Gastrocnemius medialis (tissue), 4 donors: ENCODE results near the gene SMYD3. TPM values are rescaled to one million over a fixed set of nuclear protein-coding genes. Genes with fewer than 3 reads are reported as not detected.

Source experiments
- ATAC-seq, 2 donors: fragments of 150-250 bp; one replicate each; pipeline ENCODE4 v1.9.1; 2016
- DNase-seq, 2 donors: peaks; one replicate each; pipeline ENCODE4 v3.0.0-alpha.2; 2019
- H3K27ac ChIP-seq, 4 donors: fragments of 200-600 bp; sonication (generic); 1 replicate in 1 of 4; 2 replicates in 3 of 4; pipeline ENCODE4 v1.5.1; 2016 to 2018; ENCODE audit warnings: mild to moderate bottlenecking in 2 of 4, moderate library complexity in 1 of 4
- H3K27me3 ChIP-seq, 3 donors: fragments of 200-600 bp; sonication (generic) in 2 of 3; 1 replicate in 1 of 3; 2 replicates in 2 of 3; pipeline versions ENCODE4 v1.5.1 to v1.6.0; 2016 to 2019; ENCODE audit warnings: mild to moderate bottlenecking in 1 of 3, moderate library complexity in 1 of 3
- H3K36me3 ChIP-seq, 2 donors: fragments of 200-600 bp; sonication (generic) in 1 of 2; one replicate each; pipeline ENCODE4 v1.5.1; 2017 to 2018
- H3K4me1 ChIP-seq, 2 donors: fragments of 200-600 bp; sonication (generic) in 1 of 2; one replicate each; pipeline ENCODE4 v1.5.1; 2016 to 2017; ENCODE audit warnings: mild to moderate bottlenecking in 2 of 2
- H3K4me3 ChIP-seq, 4 donors: fragments of 200-600 bp; sonication (generic) in 3 of 4; 1 replicate in 1 of 4; 2 replicates in 3 of 4; pipeline ENCODE4 v1.5.1; 2016 to 2019; ENCODE audit warnings: mild to moderate bottlenecking in 2 of 4
- H3K9me3 ChIP-seq, 3 donors: fragments of 200-600 bp; sonication (generic) in 2 of 3; 1 replicate in 1 of 3; 2 replicates in 2 of 3; pipeline ENCODE4 v1.5.1; 2016 to 2019
- CTCF ChIP-seq, 5 experiments: fragments of 450-650 bp in 3 of 5; fragments of 200-600 bp in 2 of 5; sonication (generic) in 2 of 5; IDR thresholded peaks in 4 of 5; conservative IDR thresholded peaks in 1 of 5; 1 replicate in 4 of 5; 2 replicates in 1 of 5; pipeline ENCODE4 v1.5.1; 2016 to 2019; ENCODE audit warnings: antibody characterized with exemption in 5 of 5, mild to moderate bottlenecking in 3 of 5, moderate library complexity in 3 of 5
- POLR2A ChIP-seq, 2 donors: fragments of 450-650 bp; IDR thresholded peaks; one replicate each; pipeline ENCODE4 v1.6.1; 2017; ENCODE audit warnings: antibody characterized with exemption in 2 of 2, mild to moderate bottlenecking in 2 of 2, moderate library complexity in 2 of 2
- in situ Hi-C, 4 donors: fragments of 200-750 bp; cut with MboI; loops; one replicate each; pipeline versions ENCODE4 v1.15.0 to v1.8.0; 2017; ENCODE audit warnings: low sequenced_read_pairs in 4 of 4
- intact Hi-C: fragments of 100-400 bp; cut with DNase I; formaldehyde crosslinking; loops from one replicate; pipeline ENCODE4 v1.15.1; 2023; ENCODE audit warnings: low total_unique reads
- total RNA-seq, 4 donors: library from RNA; depleted of rRNA; stranded (reverse); fragments of >200 nt; gene quantifications; one replicate each; pipeline versions ENCODE4 v1.1.0 to v1.2.3, GENCODE V29; 2016

The SMYD3 gene
- total RNA-seq, 4 donors from 2014 or later, result 4.4 to 10.3 (median 6.3) TPM

GRCh38 chr1:246165826-246166709 is 341.0 kb downstream of the SMYD3 start:
- in situ Hi-C loops, result no loop called here
- no peak for ATAC-seq

GRCh38 chr1:246164764-246165163 is 342.3 kb downstream of the SMYD3 start:
- Histone ChIP-seq H3K4me1 (no peaks in the 10 kb centered on the region), H3K27me3 (no peaks in the 10 kb centered on the region), H3K36me3 (no peaks in the 10 kb centered on the region), H3K9me3 (no peaks in the 10 kb centered on the region), H3K4me3 (no peak overlapping the region), H3K27ac (no peak overlapping the region)
- no peak for DNase-seq
- intact Hi-C loops (no loop called here), in situ Hi-C loops (no loop called here)
- ATAC-seq, result no peak
- no peak for TF ChIP-seq CTCF (IDR thresholded peaks at IDR 0.05 in 4 of 5, conservative IDR thresholded peaks at IDR 0.05 in 1 of 5)
- TF ChIP-seq POLR2A (IDR thresholded peaks at IDR 0.05), result no peak

More at GRCh38 chr1:246165826-246166709, 341.0 kb downstream of the SMYD3 start:
- Histone ChIP-seq H3K4me1 (no peaks in the 10 kb centered on the region), H3K36me3 (no peaks in the 10 kb centered on the region), H3K9me3 (no peaks in the 10 kb centered on the region), H3K27me3 (no peaks in the 10 kb centered on the region), H3K27ac (no peak overlapping the region), H3K4me3 (no peak overlapping the region)
- TF ChIP-seq POLR2A (IDR thresholded peaks at IDR 0.05) (no peak), CTCF (IDR thresholded peaks at IDR 0.05 in 4 of 5, conservative IDR thresholded peaks at IDR 0.05 in 1 of 5) (no peak)
- DNase-seq, result no peak
- intact Hi-C loops, result no loop called here

- no peak for ATAC-seq
- Histone ChIP-seq H3K4me3 (no peak overlapping the region), H3K9me3 (no peaks in the 10 kb centered on the region), H3K27me3 (no peaks in the 10 kb centered on the region), H3K27ac (no peak overlapping the region), H3K36me3 (no peaks in the 10 kb centered on the region), H3K4me1 (no peaks in the 10 kb centered on the region)
- no peak for TF ChIP-seq POLR2A (IDR thresholded peaks at IDR 0.05)
- intact Hi-C loops (no loop called here), in situ Hi-C loops (no loop called here)
- DNase-seq, result no peak
These were observed 344.5 kb downstream of the SMYD3 start for GRCh38 chr1:246162560-246162959.

GRCh38 chr1:246161626-246162025 is 345.5 kb downstream of the SMYD3 start:
- no peaks in the 10 kb centered on the region for H3K36me3 ChIP-seq
- DNase-seq (no peak), ATAC-seq (no peak)
- in situ Hi-C loops, result no loop called here
- no peak for TF ChIP-seq CTCF (IDR thresholded peaks at IDR 0.05 in 4 of 5, conservative IDR thresholded peaks at IDR 0.05 in 1 of 5)
- TF ChIP-seq POLR2A (IDR thresholded peaks at IDR 0.05), result no peak
- H3K4me1 ChIP-seq, result no peaks in the 10 kb centered on the region
- H3K27me3 ChIP-seq, result no peaks in the 10 kb centered on the region
- H3K9me3 ChIP-seq, result no peaks in the 10 kb centered on the region
- H3K27ac ChIP-seq, result no peak overlapping the region
- H3K4me3 ChIP-seq, result no peak overlapping the region
- intact Hi-C loops, result no loop called here

GRCh38 chr1:246160905-246161304 is 346.2 kb downstream of the SMYD3 start:
- in situ Hi-C loops (no loop called here), intact Hi-C loops (no loop called here)
- Histone ChIP-seq H3K27ac (no peak overlapping the region), H3K4me1 (no peaks in the 10 kb centered on the region), H3K9me3 (no peaks in the 10 kb centered on the region), H3K4me3 (no peak overlapping the region), H3K36me3 (no peaks in the 10 kb centered on the region), H3K27me3 (no peaks in the 10 kb centered on the region)
- TF ChIP-seq POLR2A (IDR thresholded peaks at IDR 0.05) (no peak), CTCF (IDR thresholded peaks at IDR 0.05 in 4 of 5, conservative IDR thresholded peaks at IDR 0.05 in 1 of 5) (no peak)
- ATAC-seq (no peak), DNase-seq (no peak)
